Mononuclear cell (primary cell): ENCODE data around the gene SRRM1. TPM values are rescaled to one million over a fixed set of nuclear protein-coding genes. Genes with fewer than 3 reads are reported as not detected.

Source experiments
- H3K27me3 ChIP-seq: 2 replicates; pipeline ENCODE4 v1.6.0; 2011; ENCODE audit warnings: low read length, control low read depth; ENCODE audit not compliant: insufficient read depth
- H3K4me1 ChIP-seq: 2 replicates; pipeline ENCODE4 v1.5.1; 2011; ENCODE audit warnings: mild to moderate bottlenecking, low read length, control low read depth; ENCODE audit not compliant: insufficient read depth
- H3K4me3 ChIP-seq: 2 replicates; pipeline ENCODE4 v1.5.1; 2011; ENCODE audit warnings: mild to moderate bottlenecking, low read length, moderate library complexity
- H3K9me3 ChIP-seq: 2 replicates; pipeline ENCODE4 v1.5.1; 2011; ENCODE audit warnings: low read depth, mild to moderate bottlenecking, control low read depth, low read length
- total RNA-seq: library from RNA; depleted of rRNA; stranded (reverse); fragments of >200 nt; gene quantifications from one replicate; pipeline ENCODE4 v1.2.3, GENCODE V29; 2012

The SRRM1 gene
- 193 TPM for total RNA-seq

- Histone ChIP-seq H3K4me3 (peak within 1 kb of the TSS; percentile 94), H3K9me3 (no peaks in the 10 kb centered on the region), H3K27me3 (no peaks in the 10 kb centered on the region), H3K4me1 (peaks cover 27% of the 10 kb centered on the region)
These were observed at the start of gene SRRM1 for GRCh38 chr1:24642481-24643362. Gene SRRM1, plus strand, starts transcription at chr1:24643302. Its CDS starts 25 bp downstream, at chr1:24643327.

- H3K27me3 ChIP-seq: no peaks in the 10 kb centered on the region
- H3K4me3 ChIP-seq: no peak overlapping the region
- H3K9me3 ChIP-seq: no peaks in the 10 kb centered on the region
- H3K4me1 ChIP-seq: no peaks in the 10 kb centered on the region
These were observed 48.8 kb upstream of the SRRM1 start for GRCh38 chr1:24594328-24594598.

- H3K9me3 ChIP-seq: no peaks in the 10 kb centered on the region
- H3K4me1 ChIP-seq: no peaks in the 10 kb centered on the region
- H3K4me3 ChIP-seq: no peak overlapping the region
- no peaks in the 10 kb centered on the region for H3K27me3 ChIP-seq
These were observed 46.7 kb upstream of the SRRM1 start for GRCh38 chr1:24596401-24596880.

GRCh38 chr1:24599265-24599664 is 43.8 kb upstream of the SRRM1 start:
- H3K4me1 ChIP-seq: no peaks in the 10 kb centered on the region
- no peak overlapping the region for H3K4me3 ChIP-seq
- no peaks in the 10 kb centered on the region for H3K9me3 ChIP-seq
- no peaks in the 10 kb centered on the region for H3K27me3 ChIP-seq

GRCh38 chr1:24600551-24600950 is 42.6 kb upstream of the SRRM1 start:
- Histone ChIP-seq H3K9me3 (no peaks in the 10 kb centered on the region), H3K27me3 (no peaks in the 10 kb centered on the region), H3K4me3 (no peak overlapping the region), H3K4me1 (no peaks in the 10 kb centered on the region)

- H3K9me3 ChIP-seq: no peaks in the 10 kb centered on the region
- no peaks in the 10 kb centered on the region for H3K4me1 ChIP-seq
- no peak overlapping the region for H3K4me3 ChIP-seq
- H3K27me3 ChIP-seq: no peaks in the 10 kb centered on the region
These were observed 37.4 kb upstream of the SRRM1 start for GRCh38 chr1:24605534-24606295.

GRCh38 chr1:24606296-24606605 is 36.9 kb upstream of the SRRM1 start:
- Histone ChIP-seq H3K4me3 (no peak overlapping the region), H3K4me1 (no peaks in the 10 kb centered on the region), H3K9me3 (no peaks in the 10 kb centered on the region), H3K27me3 (no peaks in the 10 kb centered on the region)

GRCh38 chr1:24606621-24607020 is 36.5 kb upstream of the SRRM1 start:
- no peaks in the 10 kb centered on the region for H3K4me1 ChIP-seq
- no peaks in the 10 kb centered on the region for H3K27me3 ChIP-seq
- H3K9me3 ChIP-seq: no peaks in the 10 kb centered on the region
- no peak overlapping the region for H3K4me3 ChIP-seq

GRCh38 chr1:24609949-24610517 is 33.1 kb upstream of the SRRM1 start:
- H3K9me3 ChIP-seq: no peaks in the 10 kb centered on the region
- no peaks in the 10 kb centered on the region for H3K27me3 ChIP-seq
- no peaks in the 10 kb centered on the region for H3K4me1 ChIP-seq
- no peak overlapping the region for H3K4me3 ChIP-seq

- peaks cover 13% of the 10 kb centered on the region for H3K27me3 ChIP-seq
- no peaks in the 10 kb centered on the region for H3K9me3 ChIP-seq
- no peak overlapping the region for H3K4me3 ChIP-seq
- H3K4me1 ChIP-seq: no peaks in the 10 kb centered on the region
These were observed 23.7 kb upstream of the SRRM1 start for GRCh38 chr1:24619376-24619775.

- Histone ChIP-seq H3K4me3 (no peak overlapping the region), H3K9me3 (no peaks in the 10 kb centered on the region), H3K27me3 (peaks cover 13% of the 10 kb centered on the region), H3K4me1 (no peaks in the 10 kb centered on the region)
These were observed 22.4 kb upstream of the SRRM1 start for GRCh38 chr1:24620678-24621077.

- Histone ChIP-seq H3K9me3 (no peaks in the 10 kb centered on the region), H3K4me3 (no peak overlapping the region), H3K4me1 (no peaks in the 10 kb centered on the region), H3K27me3 (peaks cover 9% of the 10 kb centered on the region)
These were observed 22.0 kb upstream of the SRRM1 start for GRCh38 chr1:24621121-24621520.

GRCh38 chr1:24622218-24622617 is 20.9 kb upstream of the SRRM1 start:
- H3K4me1 ChIP-seq: no peaks in the 10 kb centered on the region
- peaks cover 1% of the 10 kb centered on the region for H3K27me3 ChIP-seq
- H3K9me3 ChIP-seq: no peaks in the 10 kb centered on the region
- H3K4me3 ChIP-seq: no peak overlapping the region

GRCh38 chr1:24632832-24633175 is 10.3 kb upstream of the SRRM1 start:
- Histone ChIP-seq H3K27me3 (no peaks in the 10 kb centered on the region), H3K9me3 (no peaks in the 10 kb centered on the region), H3K4me3 (no peak overlapping the region), H3K4me1 (no peaks in the 10 kb centered on the region)

- Histone ChIP-seq H3K4me3 (no peak overlapping the region), H3K9me3 (no peaks in the 10 kb centered on the region), H3K4me1 (no peaks in the 10 kb centered on the region), H3K27me3 (no peaks in the 10 kb centered on the region)
These were observed 7.8 kb upstream of the SRRM1 start for GRCh38 chr1:24635195-24635843.
